ENCODE measurements around the gene RHPN2.

Gene RHPN2

GRCh38 chr19:33064792-33065550 is at the start of gene RHPN2:
TSS of gene RHPN2 (minus strand) at chr19:33064888. CDS start at chr19:33064852, 36 bp downstream.
- DNase-seq (ENCODE audit: low read depth): peak; percentile 58

- DNase-seq (ENCODE audit: low read depth): no peak
Observed at GRCh38 chr19:33114312-33114711, 49.6 kb upstream of the RHPN2 start.

DNA sequence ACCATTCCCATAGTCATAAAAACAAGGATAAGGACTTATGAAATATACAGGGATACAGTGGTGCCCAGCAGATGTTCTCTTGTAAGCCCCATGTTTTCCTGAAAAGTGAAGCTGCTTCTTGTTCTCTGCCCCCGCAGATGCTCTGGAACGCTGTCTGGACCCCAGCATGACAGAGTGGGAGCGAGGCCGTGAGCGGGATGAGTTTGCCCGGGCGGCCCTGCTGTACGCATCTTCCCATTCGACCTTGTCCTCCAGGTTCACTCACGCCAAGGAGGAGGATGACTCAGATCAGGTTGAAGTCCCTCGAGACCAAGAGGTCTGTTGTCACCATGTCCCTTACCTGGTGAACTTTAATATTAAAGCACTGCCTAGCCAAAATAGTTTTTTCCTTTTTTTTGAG is 46.9 kb upstream of the RHPN2 start:
- no peak for DNase-seq (ENCODE audit: low read depth)

DNA sequence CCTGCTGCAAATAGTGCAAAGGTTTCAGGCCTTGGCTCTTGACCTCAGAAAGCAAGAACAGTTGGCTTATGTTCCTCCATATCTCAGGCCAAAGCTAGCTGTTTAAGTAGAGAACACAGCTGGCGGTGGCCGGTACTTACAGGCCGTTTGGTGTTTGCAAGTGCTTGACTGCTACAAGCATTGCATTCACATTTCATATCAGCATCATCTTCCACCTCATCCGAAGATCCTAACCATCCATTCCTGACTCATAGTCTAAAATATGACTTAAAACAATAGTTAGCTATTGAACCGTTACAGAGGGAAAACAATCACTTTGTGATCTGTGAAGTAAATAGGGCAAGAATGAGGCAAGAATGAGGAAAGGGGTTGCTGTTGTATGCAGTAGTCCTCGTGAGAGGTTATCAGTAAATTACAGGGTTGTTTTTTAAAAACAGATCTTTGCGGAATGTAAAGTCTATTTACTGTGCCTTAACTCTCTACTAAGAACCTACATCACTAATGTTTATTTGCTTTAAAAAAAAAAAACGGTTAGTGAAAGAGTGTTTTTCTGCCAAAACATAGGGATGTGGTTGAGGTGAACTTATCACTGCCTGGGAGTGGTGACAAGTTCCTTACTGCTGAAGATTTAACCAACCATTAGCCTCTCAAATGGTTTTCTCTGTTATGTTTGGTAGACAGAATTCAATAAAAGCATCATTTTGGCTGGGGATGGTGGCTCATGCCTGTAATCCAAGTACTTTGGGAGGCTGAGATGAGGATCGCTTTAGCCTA is 45.6 kb upstream of the RHPN2 start:
- peak; percentile 46 for DNase-seq (ENCODE audit: low read depth)

DNA sequence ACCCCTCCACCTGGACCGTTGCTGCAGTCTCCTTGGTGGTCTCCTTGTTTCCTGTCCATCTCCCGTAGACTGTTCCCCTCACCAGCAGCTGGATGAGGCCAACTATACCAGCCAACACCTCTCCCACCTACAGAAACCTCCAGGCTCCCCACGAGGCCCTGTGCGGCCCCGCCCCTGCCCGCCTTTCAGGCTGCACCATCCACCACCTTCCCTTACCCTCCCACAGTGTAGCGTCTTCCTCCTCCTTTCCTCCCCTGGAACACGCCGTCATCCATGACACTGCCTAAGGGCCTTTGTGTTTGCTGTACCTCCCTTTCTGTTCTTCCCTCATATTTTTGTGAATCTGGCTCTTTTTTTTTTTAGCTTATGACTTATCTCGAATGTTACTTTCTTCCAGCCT is 43.5 kb upstream of the RHPN2 start:
- DNase-seq (ENCODE audit: low read depth): no peak

DNA sequence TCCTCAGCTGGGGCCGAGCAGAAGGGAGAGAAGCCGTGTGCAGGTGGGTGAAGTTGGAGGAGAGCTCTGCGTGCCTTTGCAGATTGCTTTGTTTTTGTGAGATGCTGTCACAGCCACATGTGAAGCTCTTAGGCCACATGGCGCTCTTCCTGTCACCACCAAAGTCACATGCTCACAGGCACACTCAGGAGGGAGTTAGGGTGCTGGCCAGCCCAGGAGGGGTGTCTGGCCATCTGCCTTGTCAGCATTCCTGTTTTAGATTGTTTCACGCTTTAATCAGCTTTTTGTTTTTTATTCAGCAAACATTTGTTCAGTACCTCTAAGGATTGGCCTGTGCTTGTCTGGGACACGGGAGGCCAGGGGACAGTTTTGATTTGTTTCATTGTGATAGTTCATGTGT is 38.2 kb upstream of the RHPN2 start:
- no peak for DNase-seq (ENCODE audit: low read depth)

DNA sequence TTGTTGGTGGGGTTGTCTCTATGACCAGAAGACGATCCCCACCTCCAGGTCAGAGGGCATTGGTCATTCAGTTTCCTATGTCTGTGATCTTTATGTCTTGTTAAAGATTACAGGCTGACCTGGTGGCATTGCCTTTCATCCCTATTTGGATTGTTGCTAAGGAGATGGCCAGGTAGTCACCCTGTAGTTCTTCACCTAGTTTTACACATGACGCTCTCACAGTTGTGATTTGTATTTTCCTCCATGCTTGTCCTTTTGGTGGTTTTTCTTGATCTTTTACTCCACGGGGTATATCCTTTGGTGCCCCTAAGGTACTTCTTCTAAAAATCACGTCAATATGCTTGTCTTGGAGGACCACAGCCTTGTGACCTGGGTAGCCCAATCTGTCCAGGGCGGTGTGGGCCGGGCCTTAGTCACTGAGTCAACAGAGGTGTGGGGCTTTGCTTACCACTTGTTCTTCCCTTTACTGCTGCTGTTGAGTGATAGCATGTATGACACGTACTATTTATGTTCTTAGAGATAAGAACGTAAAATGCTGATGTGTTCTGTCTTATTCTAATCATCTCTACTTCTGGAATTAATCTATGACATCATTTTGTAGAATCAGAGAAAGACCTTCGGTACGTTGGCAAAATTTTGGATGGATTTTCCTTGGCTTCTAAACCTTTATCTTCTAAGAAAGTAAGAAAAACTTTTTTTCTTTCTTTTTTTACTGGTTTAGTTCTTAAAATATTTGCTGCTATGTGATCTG is 36.4 kb upstream of the RHPN2 start:
- DNase-seq (ENCODE audit: low read depth): peak; percentile 16

DNA sequence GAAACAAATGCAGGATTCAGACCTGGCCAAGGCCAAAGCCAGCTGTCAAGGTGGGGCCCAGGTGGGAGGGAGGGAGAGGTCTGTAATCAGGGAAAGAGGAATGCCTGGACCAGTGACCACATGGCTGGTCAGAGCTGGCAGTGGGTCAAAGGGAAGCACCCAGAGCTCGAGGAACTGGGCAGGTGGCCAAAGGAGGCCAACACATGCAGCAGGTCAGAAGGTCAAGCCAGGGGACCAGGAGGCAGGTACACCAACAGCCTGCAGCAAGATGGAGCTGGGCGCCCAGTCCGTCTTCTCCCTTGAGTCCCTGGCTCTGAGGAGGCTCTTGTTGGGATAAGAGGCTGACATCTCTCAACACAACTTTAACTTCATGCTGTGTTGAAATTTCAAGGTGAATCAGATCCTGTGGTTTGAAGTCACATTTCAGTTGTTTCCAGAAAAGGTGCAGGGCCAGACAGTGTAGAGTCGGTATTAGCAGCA is 33.4 kb upstream of the RHPN2 start:
- peak; percentile 59 for DNase-seq (ENCODE audit: low read depth)

- no peak for DNase-seq (ENCODE audit: low read depth)
Observed at GRCh38 chr19:33096005-33096404, 31.3 kb upstream of the RHPN2 start.

- no peak for DNase-seq (ENCODE audit: low read depth)
Observed at GRCh38 chr19:33094436-33095067, 29.9 kb upstream of the RHPN2 start.

DNA sequence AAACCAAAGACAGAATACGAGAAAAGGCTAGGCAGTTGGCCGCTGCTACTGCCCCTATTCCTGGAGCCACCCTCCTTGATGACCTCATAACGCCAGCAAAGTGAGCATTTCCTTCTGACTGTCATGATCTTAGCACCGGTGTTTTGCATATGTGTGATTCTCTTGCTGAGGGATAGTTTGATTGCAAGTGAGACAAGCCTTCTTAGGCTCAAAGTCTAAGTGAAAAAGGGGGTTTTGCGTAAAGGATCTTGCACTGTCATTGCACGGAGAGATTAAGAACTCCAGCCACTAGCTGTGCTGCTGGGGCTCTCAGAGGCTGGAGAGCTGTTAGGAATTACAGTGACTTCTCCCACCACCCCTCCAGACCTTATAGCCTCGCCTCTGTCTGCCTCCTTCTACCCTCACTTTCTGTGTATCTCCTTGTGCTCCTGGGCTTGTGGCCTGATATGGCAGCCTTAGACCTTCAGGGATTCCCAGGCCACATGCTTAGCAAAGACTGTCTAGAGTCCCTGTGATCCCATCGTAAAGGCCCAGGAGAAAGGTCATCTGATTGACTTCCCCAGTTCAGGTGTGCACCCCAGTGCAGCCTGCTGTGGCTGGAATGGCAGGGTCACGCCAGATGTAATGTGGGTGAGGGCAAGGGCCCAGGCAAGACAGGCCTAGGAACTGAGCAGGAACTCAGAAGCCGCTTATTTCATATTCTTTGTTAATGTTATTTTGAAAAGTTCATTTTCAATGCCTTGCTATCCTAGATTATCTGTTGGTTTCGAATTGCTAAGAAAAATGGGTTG is 28.9 kb upstream of the RHPN2 start:
- DNase-seq (ENCODE audit: low read depth): no peak

- DNase-seq (ENCODE audit: low read depth): no peak
Observed at GRCh38 chr19:33090179-33090578, 25.5 kb upstream of the RHPN2 start.

DNA sequence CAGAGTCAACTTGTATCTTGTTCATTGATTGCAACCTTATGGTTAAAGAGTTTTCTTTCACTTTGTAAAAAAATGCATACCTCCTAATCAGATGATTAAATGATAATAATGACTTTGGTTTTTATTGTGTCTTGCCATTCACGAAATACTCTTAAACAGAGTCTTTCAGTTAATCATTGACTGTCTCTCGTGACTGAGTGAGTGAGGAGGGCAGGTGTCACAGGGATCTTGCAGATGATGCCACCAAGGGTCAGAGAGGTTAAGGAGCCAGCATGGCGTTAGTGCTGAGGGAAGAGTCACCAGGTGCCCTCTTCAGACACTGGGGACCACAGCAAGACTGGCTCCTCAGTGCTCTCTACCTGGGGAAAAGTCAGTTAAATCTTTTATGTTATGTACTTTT is 24.3 kb upstream of the RHPN2 start:
- DNase-seq (ENCODE audit: low read depth): no peak

DNA sequence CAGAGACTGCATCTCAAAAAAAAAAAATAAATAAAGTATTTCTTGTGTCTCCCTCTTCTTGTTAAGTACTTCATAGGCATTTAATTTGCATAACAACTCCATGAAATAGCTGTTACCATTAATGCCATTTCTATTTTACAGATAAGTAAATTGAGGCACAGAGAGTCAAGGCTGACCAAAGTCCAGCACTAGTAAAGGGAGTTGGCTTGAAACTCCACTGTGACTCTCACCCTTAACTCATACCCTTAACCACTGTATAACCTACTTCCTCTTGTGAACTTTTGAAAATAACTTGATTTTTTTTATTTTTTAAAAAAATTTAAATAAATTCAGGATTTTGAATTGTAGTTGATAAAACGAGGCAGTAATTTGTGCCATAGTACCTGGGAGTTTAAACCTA is 22.3 kb upstream of the RHPN2 start:
- no peak for DNase-seq (ENCODE audit: low read depth)

- DNase-seq (ENCODE audit: low read depth): no peak
Observed at GRCh38 chr19:33085570-33086128, 21.0 kb upstream of the RHPN2 start.

- peak; percentile 72 for DNase-seq (ENCODE audit: low read depth)
Observed at GRCh38 chr19:33080761-33081681, 16.3 kb upstream of the RHPN2 start, which contains the start of gene GPATCH1. TSS of gene GPATCH1 (plus strand) at chr19:33081181. CDS start at chr19:33081194, 13 bp downstream.

DNA sequence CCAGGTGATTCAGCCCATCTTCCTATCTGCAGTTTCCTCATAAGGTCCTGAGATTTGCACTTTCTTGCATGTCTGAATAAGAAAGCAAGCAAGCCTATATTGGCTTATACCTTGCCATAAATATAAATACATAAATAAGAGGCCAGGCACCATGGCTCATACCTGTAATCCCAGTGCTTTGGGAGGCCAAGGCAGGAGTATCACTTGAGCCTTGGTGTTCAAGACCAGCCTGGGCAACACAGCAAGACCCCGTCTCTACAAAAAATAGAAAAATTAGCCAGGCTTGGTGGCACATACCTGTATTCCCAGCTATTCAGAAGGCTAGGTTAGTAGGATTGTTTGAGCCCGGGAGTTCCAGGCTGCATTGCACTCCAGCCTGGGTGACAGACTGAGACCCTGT is 10.8 kb upstream of the RHPN2 start:
- DNase-seq (ENCODE audit: low read depth): no peak

DNA sequence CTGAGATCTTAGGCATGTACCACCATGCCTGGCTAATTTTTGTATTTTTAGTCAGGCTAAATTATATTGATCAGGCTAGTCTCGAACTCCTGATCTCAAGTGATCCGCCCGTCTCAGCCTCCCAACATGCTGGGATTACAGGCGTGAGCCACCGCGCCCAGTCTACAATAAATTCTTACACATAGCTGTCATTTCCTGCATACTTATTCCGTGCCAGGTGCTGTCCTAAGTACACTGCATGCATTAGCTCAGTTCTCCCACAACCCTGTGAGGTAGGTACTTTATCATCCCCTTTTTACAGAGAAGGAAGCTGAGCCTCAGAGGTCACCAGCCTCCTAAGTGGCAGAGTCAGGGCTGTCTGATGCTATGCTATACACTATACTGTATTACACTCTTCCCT is 7.2 kb upstream of the RHPN2 start:
- DNase-seq (ENCODE audit: low read depth): no peak

DNA sequence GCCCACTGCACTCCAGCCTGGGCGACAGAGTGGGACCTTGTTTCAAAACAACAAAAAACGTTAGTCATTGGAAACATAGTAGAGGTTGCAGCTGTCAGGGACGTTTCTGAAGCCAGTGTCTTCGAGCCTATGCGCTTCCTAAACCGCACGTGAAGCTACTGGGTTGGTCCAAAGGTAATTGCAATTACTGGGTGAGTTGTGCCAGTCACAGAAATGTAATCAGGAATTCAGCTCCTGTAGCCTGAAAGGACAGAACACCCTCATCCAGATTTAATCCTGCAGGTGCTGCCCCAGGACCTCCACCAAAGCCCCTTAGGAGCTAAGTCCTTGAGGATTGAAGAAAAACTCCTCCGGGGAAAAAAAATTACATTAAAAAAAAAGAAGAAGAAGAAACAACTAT is 2.4 kb upstream of the RHPN2 start:
- DNase-seq (ENCODE audit: low read depth): no peak

DNA sequence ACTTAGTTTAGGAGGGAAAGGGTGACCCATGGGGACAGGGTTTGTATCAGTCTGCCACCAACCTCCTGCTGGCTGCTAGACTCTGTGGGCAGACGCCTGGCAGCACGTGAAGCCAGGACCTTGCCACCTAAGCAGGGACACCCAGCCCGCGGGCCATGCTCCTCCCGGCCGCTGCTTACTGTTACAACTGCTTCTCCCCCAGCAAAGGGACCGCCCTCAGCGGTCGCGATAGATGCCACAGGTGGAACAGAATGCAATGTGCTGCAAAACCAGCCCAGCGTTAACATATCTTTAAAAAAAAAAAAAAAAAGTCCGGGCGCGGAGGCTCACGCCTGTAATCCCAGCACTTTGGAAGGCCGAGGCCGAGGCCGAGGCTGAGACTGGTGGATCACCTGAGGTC is 1.9 kb upstream of the RHPN2 start:
- no peak for DNase-seq (ENCODE audit: low read depth)
